GM18909 (cell line): Measurements from ENCODE around the gene FALEC.
"Not testable (repeated sequence)": the region's sequence is repeated elsewhere in the genome, so short reads cannot be mapped to it uniquely, and the experiment has no call there.

ENCODE experiments used
- ATAC-seq: cut with Tn5 transposase; IDR thresholded peaks from one replicate; pipeline ENCODE4 v1.9.1; 2021; ENCODE audit warnings: mild to moderate bottlenecking; ENCODE audit not compliant: unreplicated experiment, poor library complexity

FALEC gene

GRCh38 chr1:150557065-150557600 is 41.6 kb downstream of the FALEC start:
- ATAC-seq: no peak

GRCh38 chr1:150557813-150558212 is 42.3 kb downstream of the FALEC start:
- ATAC-seq: no peak

- ATAC-seq: no peak
Observed at GRCh38 chr1:150558303-150558704, 42.8 kb downstream of the FALEC start.

GRCh38 chr1:150558761-150559655 is 43.5 kb downstream of the FALEC start:
- ATAC-seq: no peak

GRCh38 chr1:150559656-150560010 is 44.1 kb downstream of the FALEC start:
- ATAC-seq: no peak

GRCh38 chr1:150560011-150560438 is 44.5 kb downstream of the FALEC start:
- no peak for ATAC-seq

GRCh38 chr1:150560576-150561253 is 45.2 kb downstream of the FALEC start:
- peak; percentile 35 for ATAC-seq

- no peak for ATAC-seq
Observed at GRCh38 chr1:150561254-150561973, 45.9 kb downstream of the FALEC start.

GRCh38 chr1:150561974-150562445 is 46.5 kb downstream of the FALEC start:
- peak; percentile 49 for ATAC-seq

- ATAC-seq: peak; percentile 43
Observed at GRCh38 chr1:150562446-150563339, 47.1 kb downstream of the FALEC start.

GRCh38 chr1:150563340-150564038 is 47.9 kb downstream of the FALEC start:
- peak; percentile 20 for ATAC-seq

- ATAC-seq: no peak
Observed at GRCh38 chr1:150564051-150564991, 48.8 kb downstream of the FALEC start.

GRCh38 chr1:150565240-150565991 is 49.9 kb downstream of the FALEC start:
- not testable (repeated sequence) for ATAC-seq

- no peak for ATAC-seq
Observed at GRCh38 chr1:150566589-150567340, 51.2 kb downstream of the FALEC start.

GRCh38 chr1:150567341-150567716 is 51.8 kb downstream of the FALEC start:
- peak; percentile 33 for ATAC-seq
